Glutamatergic neuron (in vitro differentiated cells): ENCODE data around the gene ZNF223. TPM values are rescaled to one million over a fixed set of nuclear protein-coding genes. Genes with fewer than 3 reads are reported as not detected.

ENCODE experiments used
- DNase-seq: peaks from one replicate; pipeline ENCODE4 v3.0.0; 2022
- H3K27ac Mint-ChIP-seq: one replicate; pipeline ENCODE4 v1.8.0; 2020; ENCODE audit warnings: mild to moderate bottlenecking, mixed read lengths, inconsistent platforms; ENCODE audit not compliant: unreplicated experiment
- H3K27me3 Mint-ChIP-seq: one replicate; pipeline ENCODE4 v1.8.0; 2020; ENCODE audit warnings: mild to moderate bottlenecking, moderate library complexity, mixed read lengths, inconsistent platforms; ENCODE audit not compliant: unreplicated experiment
- H3K36me3 Mint-ChIP-seq: one replicate; pipeline ENCODE4 v1.8.0; 2020; ENCODE audit warnings: mild to moderate bottlenecking, mixed read lengths, inconsistent platforms; ENCODE audit not compliant: unreplicated experiment
- H3K4me1 Mint-ChIP-seq: one replicate; pipeline ENCODE4 v1.8.0; 2020; ENCODE audit warnings: mild to moderate bottlenecking, low read depth, mixed read lengths, inconsistent platforms; ENCODE audit not compliant: unreplicated experiment
- H3K4me3 Mint-ChIP-seq: one replicate; pipeline ENCODE4 v1.8.0; 2020; ENCODE audit warnings: mild to moderate bottlenecking, mixed read lengths, inconsistent platforms; ENCODE audit not compliant: unreplicated experiment
- H3K9me3 Mint-ChIP-seq: one replicate; pipeline ENCODE4 v1.8.0; 2020; ENCODE audit warnings: mild to moderate bottlenecking, moderate library complexity, mixed read lengths, inconsistent platforms; ENCODE audit not compliant: unreplicated experiment
- total RNA-seq: library from RNA; stranded (reverse); fragmentation: NEBNext Ultra II Directional; extraction: Animal tissue kit (Norgen Biotek cat#: 25700); gene quantifications from one replicate; pipeline ENCODE4 v1.2.1, GENCODE V29; 2021; ENCODE audit not compliant: unreplicated experiment
- TF ChIP-seq, protein P1 (sequence below): fragments of 200-600 bp; sonication (generic); IDR thresholded peaks from one replicate; pipeline ENCODE4 v1.5.0; 2021; ENCODE audit not compliant: partially characterized antibody, unreplicated experiment

Gene ZNF223
- total RNA-seq, 1 donor from 2014 or later: 7.6 TPM

DNA sequence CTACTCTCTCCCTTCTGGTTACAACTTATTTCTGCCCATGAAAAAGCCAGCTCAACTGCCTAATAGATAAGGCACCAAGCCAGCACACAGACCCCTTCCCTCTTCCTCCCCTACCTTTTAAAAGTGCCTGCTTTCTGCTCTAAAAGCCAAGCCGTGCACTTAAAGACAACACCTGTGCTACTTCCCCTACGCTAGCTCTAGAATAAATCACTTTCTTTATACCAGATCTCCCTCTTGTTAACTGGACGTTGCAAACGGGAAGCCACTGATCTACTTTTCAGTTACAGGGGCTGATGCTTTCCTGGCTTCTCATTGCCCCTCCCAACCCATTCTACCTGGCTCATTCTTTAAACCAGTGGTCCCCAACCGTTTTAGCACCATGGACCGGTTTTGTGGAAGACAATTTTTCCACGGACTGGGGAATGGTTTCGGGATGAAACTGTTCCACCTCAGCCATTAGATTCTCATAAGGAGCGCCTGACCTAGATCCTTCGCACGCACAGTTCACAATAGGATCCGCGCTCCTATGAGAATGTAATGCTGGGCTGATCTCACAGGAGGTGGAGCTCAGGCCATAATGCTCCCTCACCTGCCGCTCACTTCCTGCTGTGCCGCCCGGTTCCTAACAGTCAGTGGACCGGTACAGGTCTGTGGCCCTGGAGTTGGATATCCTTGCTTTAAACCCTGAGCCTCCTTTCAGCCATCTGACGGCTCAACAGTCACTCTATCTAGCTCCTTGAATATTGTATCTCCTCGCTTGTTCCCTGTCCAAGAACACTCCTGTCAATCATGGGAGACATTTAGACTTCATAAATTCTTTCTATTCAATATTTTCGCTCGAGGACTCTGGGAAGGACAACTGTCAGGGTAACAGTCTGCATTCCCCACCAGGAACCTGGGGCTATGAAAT, 841 bp upstream of the ZNF223 start:
- H3K27ac Mint-ChIP-seq: no peak overlapping the region
- H3K4me3 Mint-ChIP-seq: peak overlapping the region; percentile 100
- H3K36me3 Mint-ChIP-seq: peaks cover 20% of the 10 kb centered on the region
- H3K9me3 Mint-ChIP-seq: peaks cover 4% of the 10 kb centered on the region
- DNase-seq: no peak
- H3K27me3 Mint-ChIP-seq: no peaks in the 10 kb centered on the region
- TF ChIP-seq, protein P1, sequence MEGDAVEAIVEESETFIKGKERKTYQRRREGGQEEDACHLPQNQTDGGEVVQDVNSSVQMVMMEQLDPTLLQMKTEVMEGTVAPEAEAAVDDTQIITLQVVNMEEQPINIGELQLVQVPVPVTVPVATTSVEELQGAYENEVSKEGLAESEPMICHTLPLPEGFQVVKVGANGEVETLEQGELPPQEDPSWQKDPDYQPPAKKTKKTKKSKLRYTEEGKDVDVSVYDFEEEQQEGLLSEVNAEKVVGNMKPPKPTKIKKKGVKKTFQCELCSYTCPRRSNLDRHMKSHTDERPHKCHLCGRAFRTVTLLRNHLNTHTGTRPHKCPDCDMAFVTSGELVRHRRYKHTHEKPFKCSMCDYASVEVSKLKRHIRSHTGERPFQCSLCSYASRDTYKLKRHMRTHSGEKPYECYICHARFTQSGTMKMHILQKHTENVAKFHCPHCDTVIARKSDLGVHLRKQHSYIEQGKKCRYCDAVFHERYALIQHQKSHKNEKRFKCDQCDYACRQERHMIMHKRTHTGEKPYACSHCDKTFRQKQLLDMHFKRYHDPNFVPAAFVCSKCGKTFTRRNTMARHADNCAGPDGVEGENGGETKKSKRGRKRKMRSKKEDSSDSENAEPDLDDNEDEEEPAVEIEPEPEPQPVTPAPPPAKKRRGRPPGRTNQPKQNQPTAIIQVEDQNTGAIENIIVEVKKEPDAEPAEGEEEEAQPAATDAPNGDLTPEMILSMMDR: no peak
- H3K4me1 Mint-ChIP-seq: no peaks in the 10 kb centered on the region

DNA sequence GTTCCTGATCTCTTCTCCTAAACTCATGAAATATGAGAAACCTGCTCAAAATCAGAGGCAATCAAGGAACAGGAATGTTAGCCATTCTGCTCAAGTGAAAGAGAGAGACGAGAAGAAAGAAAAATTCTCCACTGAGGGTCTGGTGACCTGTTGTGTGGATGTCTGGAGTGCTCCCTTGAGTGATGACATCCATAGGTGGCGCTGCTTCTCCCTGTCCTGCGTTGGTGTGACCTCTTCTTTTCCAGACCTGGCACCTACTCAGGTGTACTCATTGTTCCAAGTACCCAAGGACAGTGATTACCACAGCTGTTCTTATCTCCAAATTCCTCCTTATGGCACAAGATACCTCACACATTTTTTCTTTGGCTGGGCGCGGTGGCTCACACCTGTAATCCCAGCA, 4.0 kb downstream of the ZNF223 start:
- no peaks in the 10 kb centered on the region for H3K27me3 Mint-ChIP-seq
- TF ChIP-seq, protein P1: no peak
- H3K4me1 Mint-ChIP-seq: no peaks in the 10 kb centered on the region
- H3K9me3 Mint-ChIP-seq: peaks cover 5% of the 10 kb centered on the region
- H3K4me3 Mint-ChIP-seq: no peak overlapping the region
- no peak overlapping the region for H3K27ac Mint-ChIP-seq
- DNase-seq: no peak
- peaks cover 34% of the 10 kb centered on the region for H3K36me3 Mint-ChIP-seq

DNA sequence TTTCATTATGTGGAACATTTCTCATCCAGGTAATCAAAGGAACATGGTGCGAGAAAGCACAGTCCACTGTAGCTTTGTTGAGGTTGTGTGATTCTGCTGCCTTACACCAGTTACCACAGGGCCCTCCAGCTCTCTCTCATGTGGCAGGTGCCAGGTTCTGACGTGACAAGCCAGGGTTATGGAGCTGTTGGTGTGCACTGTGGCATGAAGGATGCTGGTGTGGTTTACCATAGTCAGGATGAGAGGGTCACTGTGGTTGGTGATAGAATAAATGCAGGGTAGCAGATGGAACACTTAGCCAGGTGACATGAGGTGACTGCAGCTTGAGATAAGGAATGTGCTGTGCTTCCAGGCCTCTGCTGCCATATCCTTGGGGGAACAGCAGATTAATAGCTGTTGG, 7.4 kb downstream of the ZNF223 start:
- no peak for DNase-seq
- H3K4me3 Mint-ChIP-seq: no peak overlapping the region
- no peaks in the 10 kb centered on the region for H3K27me3 Mint-ChIP-seq
- peaks cover 5% of the 10 kb centered on the region for H3K9me3 Mint-ChIP-seq
- H3K27ac Mint-ChIP-seq: no peak overlapping the region
- no peaks in the 10 kb centered on the region for H3K4me1 Mint-ChIP-seq
- peaks cover 35% of the 10 kb centered on the region for H3K36me3 Mint-ChIP-seq
- TF ChIP-seq, protein P1: no peak

DNA sequence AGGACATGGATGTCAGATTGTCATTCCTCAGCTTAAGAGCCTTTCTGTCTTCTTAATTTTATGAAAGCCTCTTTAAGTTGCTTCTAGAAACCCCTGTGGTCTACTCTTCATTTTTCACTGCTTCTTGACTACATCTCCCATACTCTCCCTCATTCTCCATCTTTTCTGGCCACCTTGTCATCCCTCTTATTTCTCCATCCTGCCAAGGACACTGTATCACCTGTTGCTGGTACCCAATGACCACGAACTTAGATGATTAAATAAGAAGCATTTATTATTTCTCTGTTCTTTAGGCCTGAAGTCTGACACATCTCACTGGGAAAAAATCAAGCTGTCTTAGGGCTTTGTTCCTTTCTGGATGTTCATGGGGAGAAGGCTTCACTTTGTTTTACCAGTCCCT, 9.2 kb downstream of the ZNF223 start:
- DNase-seq: no peak
- H3K4me3 Mint-ChIP-seq: no peak overlapping the region
- no peak overlapping the region for H3K27ac Mint-ChIP-seq
- H3K27me3 Mint-ChIP-seq: no peaks in the 10 kb centered on the region
- no peaks in the 10 kb centered on the region for H3K4me1 Mint-ChIP-seq
- TF ChIP-seq, protein P1: no peak
- H3K9me3 Mint-ChIP-seq: peaks cover 4% of the 10 kb centered on the region
- H3K36me3 Mint-ChIP-seq: peaks cover 29% of the 10 kb centered on the region

DNA sequence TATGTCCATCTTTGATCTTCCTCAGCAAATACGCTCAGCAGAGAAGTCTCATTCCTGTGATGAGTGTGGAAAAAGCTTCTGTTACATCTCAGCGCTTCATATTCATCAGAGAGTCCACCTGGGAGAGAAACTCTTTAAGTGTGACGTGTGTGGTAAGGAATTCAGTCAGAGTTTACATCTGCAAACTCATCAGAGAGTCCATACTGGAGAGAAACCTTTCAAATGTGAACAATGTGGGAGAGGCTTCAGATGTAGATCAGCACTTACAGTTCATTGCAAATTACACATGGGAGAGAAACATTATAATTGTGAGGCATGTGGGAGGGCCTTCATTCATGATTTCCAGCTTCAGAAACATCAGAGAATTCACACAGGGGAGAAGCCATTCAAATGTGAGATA, 14.5 kb downstream of the ZNF223 start:
- Mint-ChIP-seq H3K36me3 (peaks cover 48% of the 10 kb centered on the region), H3K27me3 (no peaks in the 10 kb centered on the region), H3K4me1 (no peaks in the 10 kb centered on the region), H3K4me3 (no peak overlapping the region), H3K9me3 (peaks cover 7% of the 10 kb centered on the region), H3K27ac (no peak overlapping the region)
- TF ChIP-seq, protein P1: no peak
- no peak for DNase-seq
